Measurements from ENCODE around the gene DOCK10. TPM values are rescaled to one million over a fixed set of nuclear protein-coding genes. Genes with fewer than 3 reads are reported as not detected.

The DOCK10 gene
- total RNA-seq (2021; fragmentation: NEBNext Ultra II Directional; extraction: Animal tissue kit (Norgen Biotek cat#: 25700)) = 10 to 100 TPM; 61.1 to 78.8 (median 75.8) TPM
- long read RNA-seq, full-length matches to known transcripts = 3 of 25 reads
- long read RNA-seq, partial matches to known transcripts = 14 of 25 reads
- long read RNA-seq, other reads (novel, unspliced or antisense) = 8 of 25 reads

GRCh38 chr2:225041851-225042799, at the start of gene DOCK10:
Gene DOCK10, minus strand, starts transcription at chr2:225042468. Its CDS starts 94 bp downstream, at chr2:225042374.
- Mint-ChIP-seq H3K9me3 (no peaks in the 10 kb centered on the region), H3K27ac (peak within 1 kb of the TSS; percentile 88), H3K36me3 (ENCODE audit: low read depth) (peaks cover 22% of the 10 kb centered on the region), H3K4me3 (peak within 1 kb of the TSS; percentile 97), H3K4me1 (ENCODE audit: low read depth) (peaks cover 51% of the 10 kb centered on the region), H3K27me3 (ENCODE audit: insufficient read depth) (peaks cover 2% of the 10 kb centered on the region; the same call in 1 of the 2 replicates)
- peak; percentile 13 for DNase-seq
- TF ChIP-seq, protein P1, sequence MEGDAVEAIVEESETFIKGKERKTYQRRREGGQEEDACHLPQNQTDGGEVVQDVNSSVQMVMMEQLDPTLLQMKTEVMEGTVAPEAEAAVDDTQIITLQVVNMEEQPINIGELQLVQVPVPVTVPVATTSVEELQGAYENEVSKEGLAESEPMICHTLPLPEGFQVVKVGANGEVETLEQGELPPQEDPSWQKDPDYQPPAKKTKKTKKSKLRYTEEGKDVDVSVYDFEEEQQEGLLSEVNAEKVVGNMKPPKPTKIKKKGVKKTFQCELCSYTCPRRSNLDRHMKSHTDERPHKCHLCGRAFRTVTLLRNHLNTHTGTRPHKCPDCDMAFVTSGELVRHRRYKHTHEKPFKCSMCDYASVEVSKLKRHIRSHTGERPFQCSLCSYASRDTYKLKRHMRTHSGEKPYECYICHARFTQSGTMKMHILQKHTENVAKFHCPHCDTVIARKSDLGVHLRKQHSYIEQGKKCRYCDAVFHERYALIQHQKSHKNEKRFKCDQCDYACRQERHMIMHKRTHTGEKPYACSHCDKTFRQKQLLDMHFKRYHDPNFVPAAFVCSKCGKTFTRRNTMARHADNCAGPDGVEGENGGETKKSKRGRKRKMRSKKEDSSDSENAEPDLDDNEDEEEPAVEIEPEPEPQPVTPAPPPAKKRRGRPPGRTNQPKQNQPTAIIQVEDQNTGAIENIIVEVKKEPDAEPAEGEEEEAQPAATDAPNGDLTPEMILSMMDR (IDR thresholded peaks at IDR 0.05) = peak; percentile 38; the same call in 1 of the 2 replicates

- H3K27me3 Mint-ChIP-seq (ENCODE audit: insufficient read depth) = no peaks in the 10 kb centered on the region
- H3K9me3 Mint-ChIP-seq = no peaks in the 10 kb centered on the region
- peak; percentile 98 for DNase-seq
- peaks cover 50% of the 10 kb centered on the region for H3K4me1 Mint-ChIP-seq (ENCODE audit: low read depth)
- H3K36me3 Mint-ChIP-seq (ENCODE audit: low read depth) = peaks cover 10% of the 10 kb centered on the region
- TF ChIP-seq, protein P1 (IDR thresholded peaks at IDR 0.05) = no peak
- H3K27ac Mint-ChIP-seq = peak overlapping the region; percentile 95
- H3K4me3 Mint-ChIP-seq = peak overlapping the region; percentile 63
These were observed 49.1 kb upstream of the DOCK10 start for GRCh38 chr2:225091336-225091735.

- Mint-ChIP-seq H3K4me1 (ENCODE audit: low read depth) (peaks cover 50% of the 10 kb centered on the region), H3K27ac (peak overlapping the region; percentile 95)
- peak; percentile 37 for DNase-seq
These were observed 48.5 kb upstream of the DOCK10 start for GRCh38 chr2:225090746-225091145.

DNA sequence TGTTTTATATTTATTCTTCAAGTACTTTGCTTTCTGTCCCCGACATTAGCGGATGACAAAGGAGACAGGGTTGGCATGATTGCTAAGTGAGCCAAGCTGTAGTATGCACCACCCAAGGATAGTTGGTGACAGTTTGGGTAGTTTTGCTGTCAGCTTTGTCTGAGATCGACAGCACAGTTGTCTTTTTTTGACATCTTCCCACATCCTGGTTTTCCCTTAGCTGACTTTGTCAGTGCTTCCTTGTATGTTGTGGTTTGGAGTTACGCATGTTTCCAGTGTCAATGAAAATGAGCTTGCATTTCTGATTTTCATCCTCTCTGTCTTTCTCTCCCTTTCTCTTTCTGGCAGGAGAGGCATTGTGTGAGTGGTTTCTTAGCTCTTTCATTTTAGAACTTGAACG, 44.6 kb upstream of the DOCK10 start:
- no peaks in the 10 kb centered on the region for H3K36me3 Mint-ChIP-seq (ENCODE audit: low read depth)
- H3K4me1 Mint-ChIP-seq (ENCODE audit: low read depth) = peaks cover 35% of the 10 kb centered on the region
- no peak overlapping the region for H3K4me3 Mint-ChIP-seq
- TF ChIP-seq, protein P1 (IDR thresholded peaks at IDR 0.05) = no peak
- no peak overlapping the region for H3K27ac Mint-ChIP-seq
- no peak for DNase-seq
- H3K9me3 Mint-ChIP-seq = peaks cover 8% of the 10 kb centered on the region; the same call in 1 of the 2 replicates
- H3K27me3 Mint-ChIP-seq (ENCODE audit: insufficient read depth) = no peaks in the 10 kb centered on the region

More at GRCh38 chr2:225090746-225091145, 48.5 kb upstream of the DOCK10 start:
- Mint-ChIP-seq H3K27me3 (ENCODE audit: insufficient read depth) (no peaks in the 10 kb centered on the region), H3K4me3 (peak overlapping the region; percentile 63), H3K9me3 (no peaks in the 10 kb centered on the region), H3K36me3 (ENCODE audit: low read depth) (peaks cover 10% of the 10 kb centered on the region)
- TF ChIP-seq, protein P1 (IDR thresholded peaks at IDR 0.05) = no peak

- H3K4me3 Mint-ChIP-seq = no peak overlapping the region
- no peaks in the 10 kb centered on the region; the same call in 1 of the 2 replicates for H3K27me3 Mint-ChIP-seq (ENCODE audit: insufficient read depth)
- no peak overlapping the region for H3K27ac Mint-ChIP-seq
- TF ChIP-seq, protein P1 (IDR thresholded peaks at IDR 0.05) = no peak
- peaks cover 8% of the 10 kb centered on the region; the same call in 1 of the 2 replicates for H3K9me3 Mint-ChIP-seq
- no peak for DNase-seq
- peaks cover 30% of the 10 kb centered on the region for H3K4me1 Mint-ChIP-seq (ENCODE audit: low read depth)
- H3K36me3 Mint-ChIP-seq (ENCODE audit: low read depth) = no peaks in the 10 kb centered on the region
These were observed 44.2 kb upstream of the DOCK10 start for GRCh38 chr2:225086439-225086838.
